SIG-M5 treated with dmso at 0.1 percent for 504 hours (cell line): ENCODE data around the gene DUSP22.

Experiments
- DNase-seq: peaks from one replicate; lab custom pipeline; 2025; ENCODE audit not compliant: unreplicated experiment; lab: John Stamatoyannopoulos, UW

Gene DUSP22

DNA sequence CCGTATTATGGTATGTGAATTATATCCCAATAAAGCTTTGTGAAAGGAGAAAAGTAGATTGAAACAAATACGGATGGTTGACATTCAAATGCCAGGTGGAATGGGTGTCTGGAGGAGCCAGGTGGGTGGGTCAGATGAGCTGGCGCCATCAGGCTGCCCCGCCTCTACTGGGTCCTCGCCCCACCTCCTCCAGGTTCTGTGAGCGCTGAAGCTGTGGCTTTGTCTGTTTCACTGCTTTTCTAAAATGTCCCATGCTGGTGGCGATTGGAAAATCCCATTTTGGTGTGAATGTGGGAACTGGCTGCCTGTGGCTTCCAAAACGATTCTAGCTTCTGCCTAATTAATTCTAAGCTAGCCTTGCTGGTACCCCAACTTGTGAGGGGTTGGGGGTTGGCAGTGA is 16.5 kb downstream of the DUSP22 start:
- DNase-seq, result no peak

DNA sequence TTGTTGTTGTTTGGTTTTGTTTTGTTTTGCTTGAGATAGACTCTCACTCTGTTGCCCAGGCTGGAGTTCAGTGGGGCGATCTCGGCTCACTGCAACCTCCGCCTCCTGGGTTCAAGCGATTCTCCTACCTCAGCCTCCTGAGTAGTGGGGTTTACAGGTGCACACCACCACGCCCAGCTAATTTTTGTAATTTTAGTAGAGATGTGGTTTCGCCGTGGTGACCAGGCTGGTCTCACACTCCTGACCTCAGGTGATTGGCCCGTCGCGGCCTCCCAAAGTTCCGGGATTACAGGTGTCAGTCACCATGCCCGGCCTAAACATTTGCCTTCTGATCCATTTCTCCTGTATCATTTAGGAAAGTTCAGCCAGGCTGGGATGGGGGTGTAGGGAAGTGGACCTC is 17.7 kb downstream of the DUSP22 start:
- DNase-seq, result no peak

DNA sequence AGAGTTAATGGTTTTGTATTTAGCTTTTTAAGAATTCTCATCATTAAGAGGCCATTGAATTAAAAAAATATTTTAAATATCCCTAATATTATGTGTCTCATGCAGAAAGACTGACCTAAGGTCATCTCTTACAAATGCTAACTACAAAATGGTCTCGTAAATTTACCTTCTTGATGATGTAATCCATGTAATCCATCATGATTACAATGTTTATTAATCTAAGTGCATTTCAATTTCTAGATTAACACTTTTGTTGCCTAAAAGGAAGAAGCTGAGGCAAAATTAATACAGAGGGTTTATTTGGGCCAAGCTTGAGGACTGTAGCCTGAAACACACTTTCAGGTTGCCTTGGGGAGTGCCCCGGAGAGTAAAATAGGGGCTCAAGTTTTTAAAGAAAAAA is 18.4 kb downstream of the DUSP22 start:
- no peak for DNase-seq

DNA sequence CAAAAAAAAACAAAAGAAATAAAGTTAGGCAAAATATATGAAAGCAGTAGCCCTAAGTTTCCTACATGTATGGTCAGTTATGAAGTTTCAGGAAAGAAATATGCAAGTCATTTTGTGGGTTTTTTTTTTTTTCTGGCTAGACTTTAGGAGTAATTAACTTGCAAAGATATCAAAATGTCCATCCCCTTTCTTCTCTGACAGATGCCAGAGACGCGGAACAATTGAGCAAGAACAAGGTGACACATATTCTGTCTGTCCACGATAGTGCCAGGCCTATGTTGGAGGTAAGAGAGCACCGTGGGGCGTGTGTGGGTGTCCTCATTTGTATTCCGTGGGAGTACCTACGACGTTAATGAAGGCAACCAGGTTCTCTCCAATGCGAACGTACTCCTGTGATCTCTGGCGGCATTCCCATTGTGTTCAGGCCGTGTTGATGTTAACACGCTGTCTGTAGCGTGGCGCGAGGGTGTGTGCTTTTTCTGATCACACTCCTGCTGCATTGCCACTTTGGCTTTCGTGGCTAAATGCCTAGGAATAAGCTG is 19.5 kb downstream of the DUSP22 start:
- no peak for DNase-seq

DNA sequence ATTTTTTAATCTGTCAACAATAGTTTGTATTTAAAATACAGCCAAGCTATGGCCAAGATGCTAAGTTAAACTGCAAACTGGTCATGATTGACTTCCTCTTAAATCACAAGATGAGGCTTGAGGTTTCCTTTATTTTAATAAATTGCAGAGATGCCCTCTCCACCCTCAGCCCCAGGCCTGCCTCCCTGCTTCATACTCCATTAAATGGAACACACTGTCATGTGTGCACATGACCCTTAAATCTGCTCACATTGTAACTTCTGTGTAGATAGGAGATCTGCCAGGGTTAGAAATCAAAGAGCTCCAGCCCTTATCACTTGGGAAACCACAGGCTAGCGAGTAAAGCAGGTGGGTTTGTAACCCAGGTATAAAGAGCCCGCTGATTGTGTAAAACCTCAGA is 20.8 kb downstream of the DUSP22 start:
- DNase-seq, result no peak

DNA sequence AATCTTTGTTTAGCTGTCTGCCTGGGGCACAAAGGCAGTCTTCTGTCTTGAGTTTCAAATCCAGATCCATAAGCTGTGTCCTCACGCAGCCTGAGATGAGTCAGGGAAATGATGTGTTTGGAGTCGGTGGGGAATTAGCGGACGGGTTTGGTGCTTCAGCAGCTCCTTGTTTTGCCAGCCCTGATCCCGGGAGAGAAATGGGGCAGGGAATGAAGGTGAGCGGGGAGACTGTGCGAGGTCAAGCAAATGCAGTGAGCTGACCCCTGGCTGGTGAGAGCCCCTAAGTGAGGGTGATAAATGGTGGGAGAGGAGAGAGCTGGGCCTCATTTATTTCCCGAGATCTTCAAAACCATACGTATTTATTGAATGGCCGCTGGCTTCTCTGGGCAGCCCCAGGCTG is 21.6 kb downstream of the DUSP22 start:
- DNase-seq, result no peak

DNA sequence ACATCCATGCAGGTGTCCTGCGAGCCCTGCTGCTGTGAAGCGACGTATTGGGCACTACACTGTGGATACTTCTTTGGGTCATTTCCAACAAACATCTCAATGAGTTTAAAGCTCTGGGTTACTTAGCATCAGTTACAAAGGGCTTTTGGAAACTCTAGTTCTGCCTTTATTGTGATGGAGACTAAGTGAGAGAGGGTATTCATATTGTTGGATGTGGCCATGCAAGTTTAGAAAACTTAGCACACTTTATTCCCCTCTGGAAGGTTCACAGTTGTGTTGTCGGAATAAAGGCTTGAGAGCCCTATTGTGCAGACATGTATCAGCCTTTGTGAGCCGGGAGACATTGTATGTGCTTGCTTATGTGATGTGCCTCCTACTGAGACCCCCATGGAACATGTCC is 22.1 kb downstream of the DUSP22 start:
- no peak for DNase-seq

DNA sequence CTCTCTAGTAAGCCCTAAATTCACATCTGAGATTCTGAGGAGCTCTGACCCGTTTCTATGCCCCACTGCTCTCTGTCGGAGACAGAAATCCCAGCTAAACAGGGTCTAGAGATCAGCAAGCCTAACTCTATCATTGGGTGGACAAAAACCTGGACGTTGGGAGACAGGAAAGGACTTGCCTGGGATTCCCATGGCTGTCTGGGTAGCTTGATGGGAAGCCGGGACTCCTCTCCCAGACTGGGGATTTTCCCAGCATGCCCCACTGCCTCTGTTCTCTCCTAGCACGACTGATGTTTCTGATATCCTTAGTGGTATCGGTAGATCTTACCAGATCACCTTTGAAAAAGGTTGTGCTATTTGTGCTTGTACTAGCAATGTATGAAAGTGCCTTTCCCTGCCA is 22.9 kb downstream of the DUSP22 start:
- DNase-seq, result no peak

DNA sequence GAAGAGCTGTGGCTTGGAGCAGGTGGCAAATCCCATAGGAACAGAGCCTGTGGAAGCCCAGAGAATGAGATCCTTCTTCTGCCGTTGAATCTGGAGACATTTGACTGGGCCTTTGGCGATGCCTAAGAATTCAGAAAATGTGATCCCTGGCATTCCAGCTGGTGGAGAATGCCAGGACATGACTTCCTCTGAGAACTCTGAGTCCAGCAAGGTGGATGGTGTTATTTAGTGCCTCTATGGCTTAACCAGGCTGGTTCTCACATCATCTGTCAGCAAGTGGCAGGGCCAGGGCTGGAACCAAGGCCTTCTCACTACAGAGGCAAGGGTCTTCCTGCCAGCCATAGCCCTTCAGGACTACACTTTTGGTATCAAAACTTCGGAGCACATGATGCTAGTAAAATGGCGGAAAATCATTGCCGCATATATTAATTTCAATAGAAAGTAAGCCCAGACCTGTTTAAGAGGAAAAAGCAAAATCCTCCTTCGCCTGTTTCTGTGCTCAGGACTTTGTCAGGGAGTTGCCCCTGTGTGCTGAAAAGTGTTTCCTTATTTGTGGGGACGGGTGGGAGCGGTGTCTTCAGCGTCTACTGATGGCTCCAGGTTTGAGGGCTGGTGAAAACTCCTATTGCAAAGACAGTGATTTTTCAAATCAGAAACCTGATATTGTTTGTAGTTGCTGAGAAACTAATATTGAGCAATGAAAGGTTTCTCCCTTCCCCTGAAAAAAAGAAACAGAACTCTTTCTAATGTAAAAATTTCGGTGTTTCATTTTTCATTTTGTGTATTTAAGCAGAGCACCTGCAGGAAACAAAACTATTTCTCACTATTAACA is 23.9 kb downstream of the DUSP22 start:
- no peak for DNase-seq

DNA sequence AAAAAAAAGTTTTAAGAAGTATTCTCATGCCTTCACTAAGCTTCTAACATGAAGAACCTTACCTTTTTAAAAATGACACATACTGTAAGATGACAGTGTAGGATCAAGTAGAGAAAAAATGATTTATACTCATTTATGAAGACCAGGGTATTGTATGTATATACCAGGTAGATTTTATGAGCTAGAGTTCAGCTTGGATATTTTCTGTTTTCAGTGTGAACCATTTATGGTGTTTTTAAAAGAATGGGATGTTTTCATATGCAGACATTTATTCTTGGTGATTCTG is 24.4 kb downstream of the DUSP22 start:
- no peak for DNase-seq

DNA sequence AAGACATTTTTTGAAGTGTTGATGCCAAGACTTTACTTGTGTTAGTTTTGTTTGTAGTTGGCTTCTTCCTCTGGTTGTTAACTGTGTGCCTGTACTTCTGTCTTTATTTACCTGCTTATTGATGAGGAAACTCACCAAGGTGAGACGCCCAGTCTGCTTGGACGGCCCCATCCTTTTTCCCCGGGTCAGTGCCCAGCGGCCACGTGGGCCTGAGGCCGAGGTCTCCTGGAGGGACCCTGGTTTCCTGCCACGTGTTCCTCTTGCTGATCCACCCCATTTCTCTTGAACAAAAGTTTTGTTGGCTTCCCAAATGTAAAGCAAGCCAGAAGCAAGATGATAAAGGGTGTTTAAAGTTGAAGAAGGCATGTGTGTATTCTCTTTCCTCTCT is 24.8 kb downstream of the DUSP22 start:
- no peak for DNase-seq

DNA sequence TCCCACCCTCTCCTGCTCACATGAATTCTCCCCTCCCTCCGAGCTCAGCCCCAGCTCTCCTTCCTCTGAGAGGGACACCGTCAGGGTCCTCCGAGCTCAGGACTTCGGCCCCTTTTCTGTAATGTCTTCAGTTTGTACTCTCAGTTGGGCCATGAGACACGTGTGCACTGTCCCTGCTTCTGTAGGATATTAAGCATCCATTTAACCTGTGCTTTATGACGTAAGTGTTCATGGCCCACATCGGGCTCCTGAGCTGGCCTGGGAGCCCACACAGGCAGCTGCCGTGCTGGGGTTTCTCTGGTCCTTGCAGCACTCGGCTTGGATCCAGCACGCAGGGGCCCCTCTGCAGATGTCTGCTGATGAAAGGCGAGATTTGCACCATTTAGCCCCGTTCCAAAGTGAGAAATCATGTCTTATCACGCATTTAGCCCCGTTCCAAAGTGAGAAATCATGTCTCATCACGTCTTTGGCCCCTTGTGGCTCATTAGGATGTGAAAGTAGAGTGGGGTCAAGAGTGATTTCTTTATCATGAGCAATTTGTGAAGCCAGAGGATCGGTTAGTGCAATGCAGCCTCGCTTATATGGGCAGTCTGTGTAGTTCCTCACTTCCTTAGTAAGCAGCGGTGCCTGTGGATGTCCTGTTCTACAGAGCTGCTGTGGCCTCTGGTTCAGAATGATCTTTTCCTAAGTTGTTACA is 25.3 kb downstream of the DUSP22 start:
- DNase-seq, result no peak

DNA sequence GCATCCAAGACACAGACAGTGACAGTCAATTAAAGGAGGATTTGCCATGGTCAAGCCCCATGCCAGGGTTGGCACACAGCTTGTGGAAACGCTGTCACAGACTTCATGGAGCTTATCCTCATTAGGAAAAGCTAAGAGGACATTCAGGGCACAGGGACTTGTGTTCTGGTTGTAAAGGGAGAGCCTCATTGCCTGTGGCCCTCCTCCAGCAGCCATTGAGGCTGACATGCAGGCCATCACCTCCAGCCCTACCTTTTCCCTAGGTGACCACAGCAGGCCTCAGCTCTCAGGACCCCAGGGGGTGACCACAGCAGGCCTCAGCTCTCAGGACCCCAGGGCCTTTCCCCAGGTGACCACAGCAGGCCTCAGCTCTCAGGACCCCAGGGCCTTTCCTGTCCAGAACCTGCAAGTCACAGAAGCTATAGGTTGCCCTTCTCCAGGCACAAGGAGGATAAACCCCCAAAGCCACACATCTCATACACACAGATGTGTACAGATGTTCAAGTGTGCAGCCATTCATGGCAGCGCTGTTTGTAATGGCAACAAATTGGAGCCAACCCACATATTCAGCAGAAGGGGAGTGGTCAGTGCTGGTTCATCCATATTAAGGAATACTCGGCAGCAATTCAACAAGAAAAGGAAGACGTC is 26.1 kb downstream of the DUSP22 start:
- no peak for DNase-seq

DNA sequence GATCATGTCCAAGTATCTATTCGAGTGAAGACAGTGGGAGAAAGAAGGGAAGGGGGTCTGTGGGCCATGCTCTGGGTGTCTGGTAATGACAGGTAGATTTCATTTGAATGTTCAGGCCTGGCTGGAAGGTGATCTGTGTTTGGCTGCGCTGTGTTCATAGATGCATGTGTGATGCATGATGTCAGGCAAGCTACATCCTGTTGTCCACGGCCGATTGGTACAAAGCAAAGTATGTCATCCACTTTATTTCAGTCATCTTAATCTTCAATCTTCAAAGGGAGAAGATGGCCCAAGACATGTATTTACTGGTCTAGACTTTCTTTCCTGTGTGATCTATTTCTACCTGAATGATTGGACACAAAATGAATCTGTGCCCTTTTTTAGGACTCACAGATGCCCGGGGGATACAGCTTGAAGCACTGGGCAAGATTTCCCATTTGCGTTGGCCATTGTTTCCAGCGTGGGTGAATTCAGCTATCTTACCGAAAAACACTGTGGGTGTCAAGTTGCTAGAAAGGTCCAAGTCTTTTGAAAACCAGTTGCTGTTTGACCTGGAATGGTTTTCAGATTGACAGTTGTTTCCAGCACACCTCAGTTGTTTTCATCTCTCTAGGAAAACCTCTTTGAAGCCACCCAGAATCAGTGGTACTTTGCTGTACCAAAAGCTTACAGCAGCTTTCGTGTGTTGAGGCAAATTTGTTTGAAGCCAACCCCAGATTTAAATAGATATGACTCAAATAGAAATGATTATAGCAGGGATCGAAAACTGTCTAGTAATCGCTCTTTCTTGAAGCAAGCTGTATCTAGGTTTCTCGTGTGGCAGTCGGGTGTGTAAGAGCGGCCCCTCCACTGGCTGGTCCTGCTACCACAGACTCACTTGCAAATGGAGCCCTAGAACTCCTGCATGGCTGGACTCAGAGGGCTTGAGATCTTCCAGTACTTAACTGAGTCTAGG is 27.2 kb downstream of the DUSP22 start:
- DNase-seq, result no peak

DNA sequence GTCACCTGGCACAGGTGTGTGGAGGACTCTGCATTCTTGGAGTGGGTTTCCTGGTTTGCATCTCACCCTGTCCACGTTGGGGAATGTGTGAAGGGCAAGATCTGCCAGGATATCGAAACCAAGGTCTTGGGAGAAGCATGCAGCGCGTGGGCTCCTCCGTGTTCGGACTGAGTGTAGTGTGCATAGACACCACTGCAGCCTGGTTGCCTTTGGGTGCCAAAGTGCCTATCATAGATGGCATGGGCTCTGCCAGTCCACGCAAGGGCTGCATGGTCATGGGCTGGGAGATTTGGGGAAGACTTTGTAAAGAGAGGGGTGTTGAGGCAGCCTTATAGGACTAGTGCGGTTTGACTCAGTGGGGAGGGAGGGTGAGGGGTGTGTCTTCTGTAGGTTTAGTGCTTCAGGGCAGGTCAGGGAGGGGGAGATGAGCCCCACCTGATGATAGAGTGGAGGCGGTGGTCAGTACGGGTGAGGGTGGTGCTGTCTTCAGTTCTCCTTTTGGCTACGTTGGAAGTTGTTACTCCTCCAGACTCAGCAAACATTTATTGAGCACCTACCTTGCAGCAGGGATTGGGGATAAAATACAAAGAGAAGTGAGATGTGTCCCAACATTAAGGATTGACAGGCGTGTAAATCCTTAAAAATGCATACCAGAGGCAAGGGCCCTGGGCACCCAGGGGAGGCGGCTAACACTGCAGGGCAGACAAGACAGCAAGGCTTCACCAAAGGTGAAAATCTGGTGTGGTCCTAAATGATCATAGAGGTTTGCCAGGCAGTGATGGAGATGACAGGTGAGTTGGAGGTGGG is 28.3 kb downstream of the DUSP22 start:
- no peak for DNase-seq

DNA sequence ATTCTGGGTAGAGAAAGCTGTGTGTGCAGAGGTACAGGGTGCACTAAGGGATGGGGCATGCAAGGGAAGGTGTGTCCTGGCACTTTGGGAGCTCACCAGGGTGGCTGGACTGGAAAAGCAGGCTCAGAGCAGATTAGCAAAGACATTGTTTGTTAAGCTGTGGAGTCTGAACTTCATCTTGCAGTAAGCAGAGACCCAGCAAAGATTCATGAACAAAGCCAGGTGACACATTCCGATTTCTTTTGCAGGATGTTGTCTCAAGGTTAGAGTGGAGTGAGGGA is 28.8 kb downstream of the DUSP22 start:
- no peak for DNase-seq

DNA sequence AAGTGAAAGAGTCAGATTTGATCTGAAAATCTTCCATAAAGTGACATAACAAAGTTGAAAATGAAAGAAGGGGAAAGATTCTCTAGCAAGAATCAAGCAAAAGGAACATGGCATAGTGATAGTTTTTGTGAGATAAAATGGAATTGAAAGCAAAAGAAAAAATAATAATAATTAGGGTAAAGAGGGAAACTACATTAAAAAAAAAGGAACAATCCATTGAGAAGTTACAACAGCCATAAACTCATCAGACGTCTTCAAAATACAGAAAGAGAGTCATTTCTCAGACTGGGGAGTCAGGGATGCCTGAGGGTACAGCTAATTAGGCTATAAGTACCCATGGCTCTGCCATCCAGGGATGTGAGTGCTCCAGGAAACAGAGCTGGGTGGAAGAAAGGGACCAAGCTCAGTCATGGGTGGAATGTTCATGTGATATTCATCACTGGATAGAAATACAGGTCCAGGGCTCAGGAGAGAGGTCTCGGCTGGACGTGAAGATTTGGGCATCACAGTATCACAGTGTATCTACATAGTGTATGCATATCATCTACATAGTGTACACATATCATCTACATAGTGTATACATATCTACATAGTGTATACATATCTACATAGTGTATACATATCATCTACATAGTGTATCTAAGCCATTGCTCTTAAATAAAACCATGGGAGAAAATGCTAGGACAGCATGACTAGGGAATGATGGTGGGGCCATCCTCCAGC is 29.4 kb downstream of the DUSP22 start:
- no peak for DNase-seq

DNA sequence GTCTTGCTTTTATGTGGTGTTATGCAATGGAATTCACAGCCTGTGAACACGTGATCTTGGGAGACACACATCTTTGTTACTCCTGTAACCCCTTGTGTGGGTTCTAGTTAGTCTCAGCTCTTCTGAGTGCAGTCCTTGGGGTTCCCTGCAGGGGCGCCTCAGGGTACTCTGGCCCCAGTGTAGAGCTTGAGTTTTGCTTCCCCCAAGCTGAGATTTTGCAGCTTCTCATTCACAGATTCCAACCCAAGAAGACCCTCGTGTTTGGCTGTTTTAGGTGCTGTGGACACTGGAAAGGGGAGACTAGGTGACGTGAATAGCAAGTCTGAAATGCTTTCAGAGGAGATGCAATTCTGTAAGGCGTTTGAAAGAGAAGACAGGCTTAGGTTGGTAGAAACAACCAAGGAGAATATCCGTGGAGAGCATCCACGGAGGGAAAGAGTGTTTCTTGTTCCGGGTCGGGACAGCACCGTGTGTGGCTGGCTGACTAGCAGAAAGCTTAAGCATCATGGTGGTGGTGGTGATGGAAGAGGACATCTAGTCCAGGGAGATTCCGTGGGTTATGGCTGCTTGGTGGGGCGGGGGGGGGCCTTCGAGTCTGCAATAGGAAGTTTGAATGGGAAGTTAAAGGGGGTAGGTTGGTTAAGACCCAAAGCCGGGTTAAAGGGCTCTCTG is 30.1 kb downstream of the DUSP22 start:
- DNase-seq, result no peak
